Retinal pigment epithelial cell (primary cell): Measurements from ENCODE around the gene PLAAT3.

Experiments
- DNase-seq: peaks from one replicate; pipeline ENCODE4 v3.0.0-alpha.2; 2010; ENCODE audit warnings: low read depth
- H3K4me3 ChIP-seq: 2 replicates; pipeline ENCODE4 v1.5.1; 2011; ENCODE audit warnings: mild to moderate bottlenecking, low read length, control low read depth, moderate library complexity
- CTCF ChIP-seq: conservative IDR thresholded peaks from 2 replicates; pipeline ENCODE4 v1.5.1; 2011; ENCODE audit warnings: low read depth, low read length, control low read depth, inconsistent platforms

Gene PLAAT3

GRCh38 chr11:63573881-63574855 is 40.1 kb downstream of the PLAAT3 start:
- no peak overlapping the region for H3K4me3 ChIP-seq
- no peak for TF ChIP-seq CTCF
- no peak for DNase-seq

DNA sequence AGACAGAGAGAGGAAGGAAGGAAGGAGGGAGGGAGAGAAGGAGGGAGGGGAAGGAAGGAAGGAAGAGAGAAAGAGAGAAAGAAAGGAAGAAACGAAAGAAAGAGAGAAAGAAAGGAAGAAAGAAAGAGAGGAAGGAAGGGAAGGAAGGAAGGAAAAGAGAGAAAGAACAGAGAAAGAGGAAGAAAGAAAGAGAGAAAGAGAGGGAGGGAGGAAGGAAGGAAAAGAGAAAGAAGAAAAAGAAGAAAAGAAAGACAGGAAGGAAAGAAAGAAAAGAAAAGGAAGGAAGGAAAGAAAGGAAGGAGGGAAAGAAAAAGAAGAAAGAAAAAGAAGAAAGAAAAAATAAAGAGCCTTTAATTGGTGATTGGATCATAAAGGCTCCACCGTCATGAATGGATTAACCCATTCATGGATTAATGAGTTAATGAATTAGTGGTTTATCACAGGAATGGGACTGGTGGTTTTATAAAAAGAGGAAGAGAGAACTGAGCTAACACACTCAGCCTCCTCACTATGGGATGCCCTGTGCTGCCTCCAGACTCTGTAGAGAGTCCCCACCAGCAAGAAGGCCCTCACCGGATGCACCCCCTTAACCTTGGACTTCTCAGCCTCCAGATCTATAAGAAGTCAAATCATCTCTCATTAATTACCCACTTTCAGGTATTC is 42.1 kb downstream of the PLAAT3 start:
- no peak for DNase-seq
- no peak overlapping the region for H3K4me3 ChIP-seq
- TF ChIP-seq CTCF: no peak

- no peak for TF ChIP-seq CTCF
- no peak overlapping the region for H3K4me3 ChIP-seq
- DNase-seq: no peak
Observed at GRCh38 chr11:63569570-63569969, 44.7 kb downstream of the PLAAT3 start.

DNA sequence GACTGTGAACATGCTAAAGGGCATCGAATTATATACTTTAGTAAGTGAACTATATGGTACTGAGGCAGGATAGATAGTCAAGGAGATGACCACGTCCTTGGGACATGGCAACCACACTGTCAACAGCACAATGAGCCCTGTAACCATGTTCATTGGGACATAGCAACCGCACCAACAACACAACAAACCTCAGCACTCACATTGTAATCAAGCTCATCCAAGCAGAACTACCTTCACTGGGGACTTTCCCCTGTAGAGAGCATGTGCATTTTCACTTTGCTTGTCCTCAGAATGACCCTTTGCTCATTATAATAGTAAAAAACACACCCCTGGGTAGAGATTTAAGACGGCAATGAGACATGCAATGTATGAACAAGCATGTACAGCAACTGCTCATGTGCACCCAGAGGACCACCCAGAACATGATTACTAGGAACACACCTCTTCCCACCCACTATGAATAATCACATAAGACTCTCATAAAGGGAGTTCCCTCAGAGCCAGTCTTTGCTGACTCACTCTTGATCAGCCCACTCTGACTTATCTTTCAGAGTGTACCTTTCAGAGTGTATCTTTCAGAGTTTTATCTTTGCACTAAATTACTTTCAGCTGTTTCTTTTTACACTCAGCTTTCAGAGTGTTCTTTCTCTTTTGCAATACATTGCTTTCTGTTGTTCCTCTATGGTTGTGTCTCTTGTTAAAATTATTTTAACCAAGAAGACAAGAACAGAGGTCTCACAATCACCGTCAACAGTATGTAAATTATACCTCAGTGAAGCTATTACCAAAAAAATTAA is 47.0 kb downstream of the PLAAT3 start:
- DNase-seq: peak; percentile 63
- no peak for TF ChIP-seq CTCF
- no peak overlapping the region for H3K4me3 ChIP-seq

- no peak overlapping the region for H3K4me3 ChIP-seq
- TF ChIP-seq CTCF: no peak
- no peak for DNase-seq
Observed at GRCh38 chr11:63564784-63565350, 49.4 kb downstream of the PLAAT3 start.

- H3K4me3 ChIP-seq: no peak overlapping the region
Observed at GRCh38 chr11:63564056-63564774, 50.0 kb downstream of the PLAAT3 start.

More at GRCh38 chr11:63564056-63564774, 50.0 kb downstream of the PLAAT3 start:
- TF ChIP-seq CTCF: no peak
- DNase-seq: no peak
